ENCODE data around the gene PKHD1. TPM values are rescaled to one million over a fixed set of nuclear protein-coding genes. Genes with fewer than 3 reads are reported as not detected.

Gene PKHD1
- total RNA-seq, 4 donors from 2014 or later = 0.11 to 0.68 (median 0.42) TPM

- WGBS = 59% methylated on average over 2 of the region's 2 CpGs
- Histone ChIP-seq H3K36me3 (no peaks in the 10 kb centered on the region), H3K27ac (no peak overlapping the region), H3K4me3 (no peak overlapping the region), H3K4me1 (no peaks in the 10 kb centered on the region), H3K27me3 (peaks cover 2% of the 10 kb centered on the region), H3K9me3 (no peaks in the 10 kb centered on the region)
- TF ChIP-seq POLR2AphosphoS5 (IDR thresholded peaks at IDR 0.05) (no peak), CTCF (IDR thresholded peaks at IDR 0.05) (no peak), POLR2A (IDR thresholded peaks at IDR 0.05) (no peak), EP300 (IDR thresholded peaks at IDR 0.05) (no peak)
- no peak for DNase-seq (ENCODE audit: low spot score in 2 of 2)
These were observed 59.7 kb downstream of the PKHD1 start for GRCh38 chr6:52027699-52028098.

- no peak for DNase-seq (ENCODE audit: low spot score in 2 of 2)
- no peaks in the 10 kb centered on the region for H3K9me3 ChIP-seq
- H3K27me3 ChIP-seq = peaks cover 5% of the 10 kb centered on the region
- TF ChIP-seq POLR2A (IDR thresholded peaks at IDR 0.05) (no peak), POLR2AphosphoS5 (IDR thresholded peaks at IDR 0.05) (no peak), EP300 (IDR thresholded peaks at IDR 0.05) (no peak), CTCF (IDR thresholded peaks at IDR 0.05) (no peak)
- H3K4me1 ChIP-seq = peaks cover 4% of the 10 kb centered on the region
- no peaks in the 10 kb centered on the region for H3K36me3 ChIP-seq
- WGBS = 93% methylated on average over 12 of the region's 12 CpGs
- no peak overlapping the region for H3K4me3 ChIP-seq
- no peak overlapping the region for H3K27ac ChIP-seq
These were observed 62.9 kb downstream of the PKHD1 start for GRCh38 chr6:52024451-52025068.

- Histone ChIP-seq H3K27me3 (peaks cover 5% of the 10 kb centered on the region), H3K36me3 (no peaks in the 10 kb centered on the region), H3K27ac (no peak overlapping the region), H3K9me3 (no peaks in the 10 kb centered on the region), H3K4me3 (no peak overlapping the region), H3K4me1 (peaks cover 10% of the 10 kb centered on the region)
- TF ChIP-seq EP300 (IDR thresholded peaks at IDR 0.05) = no peak
- no peak for TF ChIP-seq CTCF (IDR thresholded peaks at IDR 0.05)
- TF ChIP-seq POLR2A (IDR thresholded peaks at IDR 0.05) = no peak
- no peak for TF ChIP-seq POLR2AphosphoS5 (IDR thresholded peaks at IDR 0.05)
- 74% methylated on average over 3 of the region's 3 CpGs for WGBS
- DNase-seq (ENCODE audit: low spot score in 2 of 2) = no peak
These were observed 64.7 kb downstream of the PKHD1 start for GRCh38 chr6:52022675-52023074.

DNA sequence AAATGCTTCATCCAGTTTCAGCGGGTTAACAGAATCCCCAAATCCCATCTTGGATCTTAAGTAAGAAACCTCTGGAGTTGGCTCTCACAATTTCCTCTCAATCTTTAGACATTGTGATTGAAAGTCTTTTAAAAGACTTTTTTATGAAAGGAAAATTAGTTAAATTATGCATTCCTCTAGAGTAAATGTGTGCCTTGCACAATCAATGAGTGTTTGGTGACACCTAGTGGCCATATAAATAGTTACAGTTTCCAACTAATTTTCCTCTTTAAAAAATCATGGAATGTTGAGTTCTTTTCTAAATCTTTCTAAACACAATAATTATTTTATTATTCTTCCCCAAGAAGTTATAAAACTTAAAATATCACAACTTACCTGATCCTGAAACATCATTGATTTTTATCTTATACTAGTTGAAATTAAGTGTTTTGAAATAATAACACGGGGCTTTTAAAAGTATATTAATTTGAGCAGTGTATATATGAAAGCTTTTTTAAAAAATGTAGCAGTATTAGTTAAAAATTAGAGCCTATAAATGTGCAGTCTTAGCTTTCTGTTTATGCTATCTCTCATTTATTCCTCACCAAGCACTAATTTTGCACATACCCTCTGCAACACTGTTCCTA lies 66.4 kb downstream of the PKHD1 start:
- WGBS = 89% methylated on average over 2 of the region's 2 CpGs
- no peak for DNase-seq (ENCODE audit: low spot score in 2 of 2)
- Histone ChIP-seq H3K36me3 (no peaks in the 10 kb centered on the region), H3K4me3 (no peak overlapping the region), H3K4me1 (peaks cover 10% of the 10 kb centered on the region), H3K9me3 (no peaks in the 10 kb centered on the region), H3K27me3 (peaks cover 3% of the 10 kb centered on the region), H3K27ac (no peak overlapping the region)
- TF ChIP-seq CTCF (IDR thresholded peaks at IDR 0.05) (peak; percentile 42 to 57), POLR2A (IDR thresholded peaks at IDR 0.05) (no peak), EP300 (IDR thresholded peaks at IDR 0.05) (no peak), POLR2AphosphoS5 (IDR thresholded peaks at IDR 0.05) (no peak)

DNA sequence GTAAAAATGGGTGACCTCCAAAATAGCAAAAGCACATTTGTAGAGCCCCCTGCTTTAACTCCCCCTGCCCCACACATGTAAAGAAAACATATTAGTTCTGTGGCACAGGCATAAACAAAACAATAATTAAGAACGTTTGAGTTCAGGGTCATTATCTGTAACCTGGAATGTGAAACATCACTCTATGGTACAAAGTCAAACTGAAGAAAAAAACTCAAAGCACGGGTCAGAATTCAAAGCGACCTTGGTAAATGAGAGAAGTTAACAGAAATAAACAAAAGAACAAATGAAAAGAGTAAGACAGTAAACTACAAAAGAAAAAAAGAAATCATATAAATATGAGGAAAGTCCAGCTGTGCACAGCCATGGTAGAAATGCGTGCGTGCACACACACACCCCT lies 67.5 kb downstream of the PKHD1 start:
- DNase-seq (ENCODE audit: low spot score in 2 of 2) = no peak
- Histone ChIP-seq H3K9me3 (no peaks in the 10 kb centered on the region), H3K36me3 (no peaks in the 10 kb centered on the region), H3K27me3 (peaks cover 3% of the 10 kb centered on the region), H3K27ac (no peak overlapping the region), H3K4me1 (peaks cover 10% of the 10 kb centered on the region), H3K4me3 (no peak overlapping the region)
- TF ChIP-seq POLR2AphosphoS5 (IDR thresholded peaks at IDR 0.05) (no peak), POLR2A (IDR thresholded peaks at IDR 0.05) (no peak), EP300 (IDR thresholded peaks at IDR 0.05) (no peak), CTCF (IDR thresholded peaks at IDR 0.05) (no peak)
- WGBS = 73% methylated on average over 5 of the region's 5 CpGs

Data from suprapubic skin (tissue), 4 donors.